Measurements from ENCODE around the gene ZNF350. TPM values are rescaled to one million over a fixed set of nuclear protein-coding genes. Genes with fewer than 3 reads are reported as not detected.

Gene ZNF350
- total RNA-seq, 1 donor from 2014 or later, result 16.0 TPM

GRCh38 chr19:51915324-51915867, 71.2 kb downstream of the ZNF350 start:
- DNase-seq (ENCODE audit: low spot score) (no peak), ATAC-seq (no peak)
- intact Hi-C loops (cut with DNase I), result no loop called here

Other genes starting within 250 kb of the ZNF350 start
- gene FPR1, start 235.0 kb downstream of the ZNF350 start, total RNA-seq, result 15.5 TPM
- gene FPR2, start 225.7 kb downstream of the ZNF350 start, total RNA-seq, result 2.4 TPM
- gene FPR3, start 191.7 kb downstream of the ZNF350 start, total RNA-seq, result 8.8 TPM
- 25.6 TPM for gene ZNF577, start 98.9 kb downstream of the ZNF350 start, total RNA-seq
- gene ZNF649, start 81.8 kb downstream of the ZNF350 start, total RNA-seq, result 16.3 TPM
- 6.0 TPM for gene ZNF613, start 59.4 kb downstream of the ZNF350 start, total RNA-seq
- 18.7 TPM for gene ZNF615, start 21.4 kb upstream of the ZNF350 start, total RNA-seq
- gene ZNF614, start 41.5 kb upstream of the ZNF350 start, total RNA-seq, result 9.6 TPM
- gene ZNF432, start 62.0 kb upstream of the ZNF350 start, total RNA-seq, result 17.9 TPM
- gene ZNF841, start 108.9 kb upstream of the ZNF350 start, total RNA-seq, result 38.3 TPM
- 12.8 TPM for gene ZNF616, start 153.1 kb upstream of the ZNF350 start, total RNA-seq
- gene ZNF836, start 184.8 kb upstream of the ZNF350 start, total RNA-seq, result 19.7 TPM
- gene PPP2R1A, start 203.2 kb upstream of the ZNF350 start, total RNA-seq, result 139 TPM